NOMO-1 treated with DMSO at 0.1 percent for 48 hours (cell line): ENCODE data around the gene SPRR5.

Experiments used
- DNase-seq: peaks from one replicate; lab custom pipeline; 2025; ENCODE audit not compliant: unreplicated experiment; lab: John Stamatoyannopoulos, UW

The SPRR5 gene

DNA sequence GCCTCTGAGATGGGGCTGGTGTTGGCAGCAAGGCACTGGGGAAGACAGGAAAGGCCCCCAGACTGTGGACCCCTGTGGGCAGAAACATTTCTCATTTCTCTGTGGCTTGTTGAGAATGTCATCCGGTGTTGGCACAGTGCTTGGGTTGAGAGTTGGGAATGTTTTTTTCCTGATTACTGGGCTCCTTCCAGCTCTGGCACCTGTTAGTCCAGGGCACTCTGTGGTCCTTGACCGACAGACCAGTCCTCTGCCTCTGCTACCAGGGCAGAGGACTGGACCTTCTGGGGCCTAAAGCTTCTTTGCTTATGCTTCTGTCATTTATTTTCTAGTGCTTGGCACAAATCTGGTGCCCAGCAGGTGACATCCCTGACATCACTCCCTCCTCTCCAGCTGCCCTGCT, 4.8 kb upstream of the SPRR5 start:
- no peak for DNase-seq

DNA sequence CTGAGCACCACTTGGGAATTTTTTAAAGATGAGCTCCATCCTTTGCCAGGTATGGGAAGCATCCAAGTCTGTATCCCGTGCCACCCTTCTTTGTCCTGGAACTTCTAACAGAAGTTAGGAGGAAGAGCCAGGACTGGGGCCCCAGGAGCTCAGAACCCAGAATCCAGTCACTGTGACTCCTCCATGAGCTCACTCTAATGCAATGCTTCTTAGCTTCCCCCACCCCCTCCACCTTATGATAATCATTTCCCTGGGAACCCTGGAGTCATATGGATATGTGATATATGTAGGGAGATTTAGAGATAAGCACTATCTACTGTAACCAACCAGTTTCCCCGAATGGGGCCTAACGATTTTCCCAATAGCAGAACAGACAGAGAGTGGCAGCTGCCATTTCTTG, 758 bp upstream of the SPRR5 start:
- DNase-seq, result no peak

DNA sequence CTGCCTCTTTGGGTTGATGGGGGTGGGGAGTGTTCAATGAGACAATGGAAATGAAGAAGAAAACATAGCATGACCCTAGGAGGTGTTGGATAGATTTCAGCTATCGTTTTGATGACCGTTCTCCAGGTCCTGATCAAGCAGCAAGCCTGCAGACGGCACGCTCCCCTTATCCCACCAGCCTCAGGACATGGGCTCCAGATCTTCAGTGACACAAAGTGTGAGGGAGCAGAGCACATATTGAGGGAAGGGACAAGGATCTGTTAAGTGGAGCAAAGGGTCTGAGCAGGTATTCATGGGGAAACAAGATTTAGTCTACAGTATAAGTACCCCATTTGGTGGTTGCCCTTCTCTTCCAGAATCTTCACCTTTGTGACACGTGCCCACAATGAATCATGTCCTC, 4.7 kb downstream of the SPRR5 start:
- DNase-seq, result no peak

DNA sequence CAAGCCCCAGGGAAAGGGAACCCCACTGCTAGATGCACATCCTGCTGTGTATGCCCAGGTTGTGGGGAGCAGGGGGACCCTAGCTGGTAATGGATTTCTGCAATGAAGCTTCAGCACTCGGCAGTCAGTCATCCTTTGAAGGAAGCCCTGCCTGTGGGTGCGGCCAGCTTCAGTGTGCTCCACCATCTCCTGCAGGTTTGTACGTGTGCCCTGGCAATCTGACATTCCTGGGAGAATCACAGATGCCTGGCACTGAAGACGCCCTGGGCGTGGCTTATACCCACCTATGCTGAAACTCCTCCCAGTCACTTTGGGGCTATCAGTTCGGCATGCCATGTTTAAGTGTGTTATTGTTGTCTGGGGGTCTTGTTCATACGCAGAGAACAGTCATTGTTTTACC, 6.8 kb downstream of the SPRR5 start:
- no peak for DNase-seq

DNA sequence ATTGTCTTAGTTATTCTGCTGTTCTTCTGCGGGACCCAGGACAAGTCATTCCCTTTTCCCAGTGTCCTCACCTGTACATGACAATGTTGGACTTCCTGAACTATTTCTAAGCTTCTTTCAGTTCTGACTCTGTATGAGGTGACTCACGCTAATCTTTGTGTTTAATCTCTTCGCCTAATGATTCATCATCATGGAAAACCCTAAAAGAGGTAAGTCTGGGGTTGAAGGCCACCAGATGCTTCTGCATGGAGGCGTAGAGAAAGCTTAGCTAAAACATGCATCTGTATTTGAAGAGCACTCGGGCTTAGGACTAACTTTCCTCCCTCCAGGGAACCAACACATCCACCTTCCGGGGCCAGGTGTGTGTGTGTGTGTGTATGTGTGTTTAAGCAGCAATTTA, 7.4 kb downstream of the SPRR5 start:
- no peak for DNase-seq

DNA sequence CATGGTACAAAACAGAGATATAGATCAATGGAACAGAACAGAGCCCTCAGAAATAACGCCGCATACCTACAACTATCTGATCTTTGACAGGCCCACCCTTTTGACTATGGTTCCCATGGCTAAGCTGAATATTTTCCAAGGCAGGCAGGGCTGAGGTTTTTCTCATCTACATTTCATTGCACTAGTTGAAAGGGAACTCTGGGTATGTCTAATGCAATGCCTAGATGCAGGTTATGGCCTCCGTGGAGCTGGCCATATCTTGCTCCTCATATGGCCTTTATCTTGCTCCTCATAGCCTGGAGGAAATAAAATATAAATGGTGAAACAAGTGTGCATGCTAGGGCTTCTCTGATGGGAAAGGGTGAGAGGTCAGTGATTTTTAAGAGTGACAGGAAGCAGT, 10.6 kb downstream of the SPRR5 start:
- no peak for DNase-seq

DNA sequence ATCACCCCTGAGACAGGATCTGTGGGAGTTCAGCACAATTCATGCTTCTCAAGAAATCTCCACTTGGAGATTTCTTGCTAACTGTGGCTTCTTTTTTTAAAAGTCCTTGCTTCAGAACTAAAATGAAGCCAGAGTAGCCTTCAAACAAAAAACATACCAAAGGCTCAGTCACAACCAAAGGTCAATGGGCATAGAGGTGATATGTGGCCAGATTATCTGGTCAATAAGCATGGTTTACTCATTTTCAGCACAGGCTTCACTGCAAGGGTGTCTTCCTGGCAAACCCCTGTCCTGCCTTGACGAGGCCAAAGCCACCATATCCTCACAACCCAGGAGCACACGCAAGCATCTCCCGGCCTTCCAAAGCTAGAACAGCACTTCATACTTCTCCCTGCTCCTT, 12.3 kb downstream of the SPRR5 start:
- no peak for DNase-seq

DNA sequence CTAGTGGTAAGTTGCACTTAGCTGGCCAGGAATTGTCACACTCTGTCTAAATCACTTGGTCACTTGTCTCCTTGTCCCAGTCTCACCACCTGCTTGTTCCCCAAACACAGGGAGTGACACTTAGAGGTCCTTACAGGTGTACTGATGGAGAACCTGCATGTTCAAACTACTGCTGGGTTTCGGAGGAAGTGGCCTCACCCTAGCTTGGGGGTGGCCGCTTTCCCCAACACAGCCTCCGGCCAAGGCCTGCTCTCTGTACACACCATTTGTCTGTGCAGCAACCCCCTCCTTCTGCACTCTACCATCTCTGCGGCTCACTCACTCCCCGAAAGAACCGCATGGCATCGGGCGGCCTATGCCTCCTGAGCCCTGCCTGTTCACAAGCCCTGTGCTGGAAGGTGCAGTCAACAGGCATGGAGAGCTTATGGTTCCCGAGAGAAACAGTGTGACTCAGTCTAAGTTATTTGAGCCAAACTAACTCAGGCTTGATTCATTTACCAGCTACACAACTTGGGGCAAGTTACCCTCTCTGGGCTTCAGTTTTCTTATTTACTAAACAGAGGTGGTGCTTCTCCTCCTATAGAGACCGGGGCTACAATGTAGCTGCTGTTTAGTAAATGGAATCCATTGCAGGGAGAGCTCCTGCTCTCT, 12.9 kb downstream of the SPRR5 start:
- no peak for DNase-seq

DNA sequence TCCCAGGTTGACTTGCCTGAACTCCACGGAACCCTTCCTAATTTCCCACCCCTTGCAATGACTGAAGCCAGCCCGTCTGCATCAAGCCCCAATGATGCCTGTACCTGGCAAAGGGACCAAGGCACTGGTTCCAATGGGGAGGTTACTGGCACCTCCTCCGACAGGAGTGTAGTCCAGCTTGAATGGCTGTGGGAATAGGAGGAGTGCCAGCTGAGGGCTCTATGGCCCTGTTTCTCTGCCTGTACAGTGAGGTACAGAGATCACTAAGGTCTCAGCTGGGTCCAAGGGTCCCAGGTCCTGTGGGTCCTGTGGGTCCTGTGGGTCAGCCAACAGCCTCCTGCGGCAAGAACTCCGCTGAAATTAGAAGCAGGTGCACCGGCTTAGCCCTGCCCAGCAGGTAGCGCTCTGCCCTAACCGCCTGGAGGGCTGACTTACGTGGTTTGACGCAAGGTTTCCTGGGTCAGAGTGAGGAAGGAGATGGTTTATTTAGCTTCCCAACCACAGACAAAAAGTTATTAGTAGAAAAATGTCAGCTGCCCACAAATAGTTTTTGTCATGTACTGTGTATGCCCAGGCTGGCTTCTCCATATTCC, 13.5 kb downstream of the SPRR5 start:
- DNase-seq, result peak; percentile 32

DNA sequence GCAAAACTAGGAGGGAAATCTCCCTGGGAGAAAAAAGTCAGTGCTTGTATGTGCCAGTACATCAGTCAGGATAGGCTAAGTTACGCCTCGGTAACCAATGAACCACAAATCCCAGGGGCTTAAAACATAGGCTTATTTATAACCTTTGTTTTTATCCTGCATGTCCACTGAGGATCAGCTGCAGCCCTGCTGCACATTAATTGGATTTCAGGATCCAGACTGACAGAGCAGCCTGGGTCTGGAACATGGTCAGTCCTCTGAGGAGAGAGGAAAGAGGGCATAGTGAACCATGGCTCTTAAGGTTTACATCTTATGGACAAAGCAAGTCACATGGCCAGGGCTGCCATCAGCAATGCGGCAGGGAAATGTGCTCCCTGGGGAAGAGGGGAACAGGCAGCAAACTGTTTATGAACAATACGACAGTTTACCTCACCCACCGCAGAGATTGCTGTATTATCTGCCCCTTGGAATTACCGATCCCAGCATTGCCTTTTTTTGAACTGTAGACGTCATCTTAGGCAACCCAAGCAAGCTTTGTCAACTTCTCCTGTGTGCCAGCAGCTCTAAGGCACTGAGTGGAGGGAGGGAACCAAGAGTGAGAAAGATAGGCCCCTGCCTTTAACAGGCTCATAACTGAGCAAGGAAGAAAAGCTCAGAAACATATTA, 14.4 kb downstream of the SPRR5 start:
- no peak for DNase-seq

DNA sequence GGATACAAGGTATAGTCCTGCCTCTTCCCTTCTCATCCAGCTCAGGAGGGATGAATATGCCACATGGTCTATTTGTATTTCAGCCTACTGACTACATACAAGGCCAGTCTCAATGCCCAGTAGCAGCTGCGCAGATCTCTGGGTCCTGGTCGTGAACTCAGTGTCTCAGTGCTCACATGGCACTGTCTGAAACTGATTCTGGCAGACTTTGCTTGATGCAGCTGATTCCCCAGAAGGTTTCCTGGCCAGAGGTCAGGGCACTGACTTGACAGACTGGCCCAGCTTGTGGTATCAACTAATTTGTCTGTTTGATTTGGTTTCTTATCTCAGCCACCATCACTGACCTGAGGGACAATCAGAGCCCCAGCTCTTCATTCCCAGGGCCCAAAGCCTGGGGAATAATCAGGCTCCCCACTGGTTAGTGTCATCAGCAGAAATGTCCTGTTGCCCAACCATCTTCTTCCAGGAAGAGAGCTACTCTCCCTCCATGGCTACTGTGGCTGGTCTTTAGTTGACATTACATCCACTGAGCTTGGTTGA, 15.9 kb downstream of the SPRR5 start:
- DNase-seq, result no peak

DNA sequence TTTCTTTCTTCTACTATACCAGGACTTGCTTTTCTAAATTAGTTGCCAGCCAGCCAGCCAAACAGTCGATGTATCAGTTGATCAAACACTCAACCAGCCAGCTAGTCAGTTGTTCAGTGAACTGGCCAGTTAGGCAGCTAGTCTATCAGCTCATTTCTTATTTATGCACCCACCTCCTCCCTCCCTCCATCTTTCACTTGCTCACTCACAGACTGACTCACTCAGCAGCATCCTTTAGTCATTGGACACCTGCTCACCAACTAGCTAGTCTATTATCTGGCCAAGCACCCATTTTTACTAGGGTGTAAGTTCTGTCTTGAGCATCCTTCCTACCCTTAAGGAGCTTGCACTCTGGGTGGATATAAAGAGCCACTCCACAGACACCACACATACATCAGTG, 17.5 kb downstream of the SPRR5 start:
- DNase-seq, result no peak

DNA sequence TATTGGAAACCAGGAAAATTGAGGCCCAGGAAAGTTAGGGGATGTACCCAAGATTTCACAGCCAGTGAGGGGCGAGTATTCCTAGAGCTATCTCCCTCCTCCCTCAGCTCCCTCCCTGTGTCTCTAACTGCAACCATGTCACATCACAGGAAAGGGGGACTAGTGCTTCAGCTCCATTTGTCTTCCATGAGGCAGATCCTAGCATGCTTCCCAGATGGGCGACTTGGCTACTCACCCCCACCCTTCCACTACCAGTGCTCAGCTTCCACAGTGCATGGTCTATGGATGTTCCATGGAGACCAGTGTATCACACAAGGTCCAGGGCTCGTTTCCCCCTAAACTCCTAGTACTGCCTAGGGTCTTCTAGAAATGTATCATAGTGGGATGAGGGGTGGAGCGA, 18.8 kb downstream of the SPRR5 start:
- no peak for DNase-seq

DNA sequence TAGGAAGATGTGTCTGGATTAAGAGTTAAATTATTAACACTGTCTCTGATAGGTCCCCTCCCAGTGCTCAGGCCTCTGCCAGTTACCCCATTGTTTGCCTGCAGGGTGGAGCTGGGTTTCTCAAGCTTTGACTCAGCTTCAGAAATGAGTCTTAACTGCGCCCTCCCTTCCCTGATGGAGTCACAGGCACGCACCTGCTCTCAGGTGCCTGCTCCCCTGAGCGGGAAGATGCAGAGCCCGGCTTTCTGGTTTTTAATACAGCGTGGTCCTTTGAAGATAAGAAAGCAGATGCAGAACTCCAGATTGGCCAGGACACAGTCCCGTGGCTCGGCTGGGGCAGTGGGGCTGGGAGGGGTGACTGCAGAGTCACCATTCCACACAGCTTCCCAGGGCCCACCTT, 20.2 kb downstream of the SPRR5 start:
- no peak for DNase-seq

DNA sequence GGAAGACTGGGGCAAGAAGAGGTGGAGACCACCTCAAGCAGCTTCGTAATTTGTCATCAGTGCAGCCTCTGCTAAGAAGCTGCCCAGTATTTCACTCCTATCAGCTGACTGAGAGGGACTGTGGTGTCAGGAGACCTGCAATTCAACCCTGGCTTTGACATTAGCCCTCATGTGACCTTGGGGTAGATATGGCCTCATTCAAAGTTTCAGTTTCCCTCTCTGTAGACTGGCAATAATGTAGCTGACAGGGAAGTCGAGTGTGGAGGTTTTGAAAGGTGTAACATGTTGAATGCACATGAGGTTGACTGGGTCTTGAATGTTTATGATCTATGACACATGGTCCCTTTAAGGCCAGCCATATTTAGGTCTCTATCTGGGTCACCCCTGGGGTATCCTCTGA, 21.2 kb downstream of the SPRR5 start:
- peak; percentile 3 for DNase-seq

DNA sequence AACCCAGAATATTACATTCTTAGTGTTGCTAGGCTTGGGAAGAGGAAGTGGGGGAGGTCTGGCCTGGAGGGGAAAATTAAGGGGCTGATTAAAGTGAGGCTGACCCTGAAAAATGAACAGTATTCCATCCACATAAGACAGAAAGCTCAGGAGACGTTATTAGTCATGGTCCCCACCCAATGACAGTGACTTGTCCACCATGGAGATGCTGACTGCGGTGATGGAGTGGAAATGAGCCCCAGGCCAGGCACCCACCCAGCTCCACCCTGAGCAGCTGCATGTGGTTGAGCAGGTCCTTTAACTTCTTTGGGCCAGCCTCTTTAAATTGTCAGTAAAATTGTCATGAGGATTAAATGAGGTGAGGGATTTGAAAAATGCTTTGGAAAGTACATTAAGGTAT, 22.0 kb downstream of the SPRR5 start:
- DNase-seq, result no peak

DNA sequence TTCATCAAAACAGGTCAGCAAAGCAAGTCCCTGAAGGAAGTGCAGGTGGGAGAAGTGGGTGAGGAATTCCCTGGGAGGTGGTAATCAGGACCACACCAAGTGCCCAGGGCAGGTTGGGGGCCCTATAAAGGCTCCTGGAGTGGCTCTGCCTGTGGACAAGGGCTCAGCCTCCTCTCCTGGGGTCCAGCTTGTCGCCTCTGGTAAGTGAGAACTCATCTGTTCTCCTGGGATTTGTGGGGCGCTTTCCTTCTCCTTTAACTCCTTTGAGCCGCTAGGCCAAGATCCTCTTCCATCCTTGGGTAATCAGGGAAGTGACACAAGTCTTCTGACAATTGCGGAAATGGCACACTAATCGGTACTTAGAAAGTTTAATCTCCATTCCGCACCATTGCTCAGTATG, 23.5 kb downstream of the SPRR5 start, which contains the start of gene SPRR4:
SPRR4 (plus strand) TSS at position 154 of the 400 bp plus-strand sequence. CDS start 1,243 bp downstream, outside the sequence.
- peak; percentile 7 for DNase-seq

DNA sequence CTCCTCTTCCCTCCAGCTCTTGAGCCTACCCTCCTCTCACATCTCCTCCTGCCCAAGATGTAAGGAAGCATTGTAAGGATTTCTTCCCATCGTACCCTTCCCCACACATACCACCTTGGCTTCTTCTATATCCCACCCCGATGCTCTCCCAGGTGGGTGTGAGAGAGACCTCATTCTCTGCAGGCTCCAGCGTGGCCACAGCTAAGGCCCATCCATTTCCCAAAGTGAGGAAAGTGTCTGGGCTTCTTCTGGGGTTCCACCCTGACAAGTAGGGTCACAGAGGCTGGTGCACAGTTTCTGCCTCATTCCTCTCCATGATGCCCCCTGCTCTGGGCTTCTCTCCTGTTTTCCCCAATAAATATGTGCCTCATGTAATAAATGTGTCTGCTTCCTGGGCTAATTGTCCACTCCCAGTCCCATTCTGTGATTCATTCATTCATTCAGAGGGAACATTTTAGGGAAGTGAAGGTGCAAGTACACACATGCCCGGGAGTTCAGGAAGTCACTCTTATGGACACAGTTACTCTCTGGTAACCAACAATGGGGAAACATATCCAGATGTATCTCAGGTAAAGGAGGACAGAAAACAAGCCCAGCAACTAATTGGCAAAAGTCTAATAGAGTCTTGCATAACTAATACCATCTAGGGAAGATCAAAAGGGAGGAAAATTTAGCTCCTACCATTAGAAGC, 25.3 kb downstream of the SPRR5 start:
- DNase-seq, result no peak

DNA sequence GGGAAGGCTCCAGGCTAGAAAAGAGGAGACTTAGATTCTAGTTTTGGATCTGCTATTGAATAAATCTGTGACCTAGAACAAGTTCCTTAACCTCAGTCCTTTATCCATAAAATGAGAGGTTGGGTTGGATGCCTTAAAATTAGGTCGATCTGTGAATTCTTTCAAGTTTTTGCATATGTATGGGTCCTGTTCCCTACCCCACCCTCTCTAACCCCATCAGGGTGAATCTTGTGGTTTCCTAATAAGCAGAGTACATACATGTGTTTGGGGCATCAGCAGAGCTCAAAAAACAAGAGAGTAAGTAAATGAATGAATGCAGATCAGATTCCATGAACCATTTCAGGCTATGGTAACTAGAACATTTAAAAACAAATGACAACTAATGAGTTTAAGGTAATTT, 29.7 kb downstream of the SPRR5 start:
- DNase-seq, result no peak

DNA sequence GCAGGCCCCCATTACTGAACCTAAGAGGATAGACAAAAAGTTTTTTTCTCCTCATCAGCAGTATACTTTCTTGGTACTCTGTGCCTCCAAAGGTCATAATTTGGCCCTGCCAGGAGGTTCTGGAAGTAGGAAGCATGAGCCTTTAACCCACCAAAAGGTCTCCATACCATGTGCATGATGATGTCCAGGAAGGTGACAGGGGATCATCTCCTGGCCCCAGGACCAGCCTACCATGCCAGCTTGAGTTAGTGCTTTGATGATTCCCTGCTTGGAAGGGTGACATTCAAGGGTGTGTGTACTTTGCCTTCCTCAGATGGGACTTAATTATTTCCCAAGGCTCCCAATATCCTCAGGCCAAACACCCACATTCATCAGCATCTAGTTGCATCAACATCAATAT, 30.6 kb downstream of the SPRR5 start:
- no peak for DNase-seq

DNA sequence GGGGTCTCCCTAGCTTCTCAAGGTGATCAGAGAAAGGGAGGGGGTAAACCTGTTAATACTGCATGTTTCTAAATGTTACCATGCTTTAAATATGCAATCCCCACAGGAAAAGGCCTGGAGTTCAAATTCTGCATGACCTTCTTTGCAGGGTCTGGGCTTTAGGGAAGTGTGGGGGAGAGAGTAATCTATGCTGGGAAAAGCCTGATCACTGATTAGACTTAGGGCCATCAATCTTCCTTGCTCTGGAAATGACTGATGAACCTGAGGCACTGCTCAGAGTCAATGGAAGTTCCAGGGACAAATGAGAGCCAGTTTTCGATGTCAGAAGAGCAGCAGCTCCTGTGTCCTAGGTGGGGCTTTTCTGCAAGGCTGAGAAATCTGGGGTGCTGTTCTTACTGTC, 33.7 kb downstream of the SPRR5 start:
- DNase-seq, result no peak
